Neural progenitor cell (in vitro differentiated cells): ENCODE data around the gene MKLN1. TPM values are rescaled to one million over a fixed set of nuclear protein-coding genes. Genes with fewer than 3 reads are reported as not detected.

ENCODE experiments used
- DNase-seq: peaks from one replicate; pipeline ENCODE4 v3.0.0-alpha.2; 2016; ENCODE audit warnings: low spot score
- H2AFZ ChIP-seq: fragments of 200-600 bp; sonication (generic); replicated peaks from 2 replicates; pipeline ENCODE4 v1.6.1; 2016; ENCODE audit warnings: antibody characterized with exemption
- H3F3A ChIP-seq: fragments of 200-600 bp; sonication (generic); 2 replicates; pipeline ENCODE4 v1.6.1; 2016; ENCODE audit warnings: antibody characterized with exemption, low read depth
- H3K27ac ChIP-seq: fragments of 200-600 bp; sonication (generic); 2 replicates; pipeline ENCODE4 v1.5.1; 2016; ENCODE audit warnings: mild to moderate bottlenecking
- H3K27me3 ChIP-seq: fragments of 200-600 bp; sonication (generic); 2 replicates; pipeline ENCODE4 v1.6.1; 2016; ENCODE audit warnings: mild to moderate bottlenecking, moderate library complexity
- H3K36me3 ChIP-seq: fragments of 200-600 bp; sonication (generic); 2 replicates; pipeline ENCODE4 v1.5.1; 2016
- H3K4me1 ChIP-seq: fragments of 200-600 bp; sonication (generic); 2 replicates; pipeline ENCODE4 v1.6.1; 2016; ENCODE audit warnings: mixed run types
- H3K4me2 ChIP-seq: fragments of 200-600 bp; sonication (generic); 2 replicates; pipeline ENCODE4 v1.6.1; 2016
- H3K4me3 ChIP-seq: fragments of 200-600 bp; sonication (generic); 2 replicates; pipeline ENCODE4 v1.5.1; 2016
- H3K79me2 ChIP-seq: fragments of 200-600 bp; sonication (generic); 2 replicates; pipeline ENCODE4 v1.6.1; 2016; ENCODE audit warnings: low read depth
- H3K9ac ChIP-seq: fragments of 200-600 bp; sonication (generic); 2 replicates; pipeline ENCODE4 v1.6.1; 2016
- H3K9me3 ChIP-seq: fragments of 200-600 bp; sonication (generic); 2 replicates; pipeline ENCODE4 v1.5.1; 2016; ENCODE audit warnings: low read depth
- H4K20me1 ChIP-seq: fragments of 200-600 bp; sonication (generic); 2 replicates; pipeline ENCODE4 v1.6.1; 2016; ENCODE audit warnings: low read depth
- H3K27ac Mint-ChIP-seq: 3 replicates; pipeline ENCODE4 v1.8.0; 2021; ENCODE audit warnings: mixed read lengths
- H3K27me3 Mint-ChIP-seq: 2 replicates; pipeline ENCODE4 v1.8.0; 2022; ENCODE audit warnings: low read depth, mild to moderate bottlenecking, inconsistent platforms, moderate library complexity, mixed read lengths; ENCODE audit not compliant: insufficient read depth
- H3K36me3 Mint-ChIP-seq: 3 replicates; pipeline ENCODE4 v1.8.0; 2021; ENCODE audit warnings: mixed read lengths
- H3K4me1 Mint-ChIP-seq: 3 replicates; pipeline ENCODE4 v1.8.0; 2021; ENCODE audit warnings: mixed read lengths
- H3K4me3 Mint-ChIP-seq: 3 replicates; pipeline ENCODE4 v1.8.0; 2021; ENCODE audit warnings: mild to moderate bottlenecking, moderate library complexity, mixed read lengths
- H3K9me3 Mint-ChIP-seq: 3 replicates; pipeline ENCODE4 v1.8.0; 2020; ENCODE audit warnings: mixed read lengths
- CTCF ChIP-seq: fragments of 200-600 bp; sonication (generic); IDR thresholded peaks from 2 replicates; pipeline ENCODE4 v1.5.1; 2017; ENCODE audit warnings: antibody characterized with exemption, mild to moderate bottlenecking
- EZH2 ChIP-seq: fragments of 200-600 bp; sonication (generic); IDR thresholded peaks from 2 replicates; pipeline ENCODE4 v1.6.1; 2017; ENCODE audit warnings: antibody characterized with exemption, mild to moderate bottlenecking, moderate library complexity
- EZH2phosphoT487 ChIP-seq: fragments of 200-600 bp; sonication (generic); IDR thresholded peaks from 2 replicates; pipeline ENCODE4 v1.6.1; 2017; ENCODE audit warnings: antibody characterized with exemption
- total RNA-seq: library from RNA; depleted of rRNA; stranded (reverse); fragments of >200 nt; gene quantifications from 2 replicates; pipeline ENCODE4 v1.2.3, GENCODE V29; 2015; ENCODE audit warnings: low replicate concordance

The MKLN1 gene
- total RNA-seq, 1 donor from 2014 or later, result 60.9 TPM

- H3K9me3 Mint-ChIP-seq, result peaks cover 56% of the 10 kb centered on the region
Measured at GRCh38 chr7:131364767-131365344, 37.2 kb downstream of the MKLN1 start.

GRCh38 chr7:131365838-131366237 is 38.2 kb downstream of the MKLN1 start:
- no peaks in the 10 kb centered on the region for H3K27me3 ChIP-seq
- peaks cover 55% of the 10 kb centered on the region for H4K20me1 ChIP-seq
- Mint-ChIP-seq H3K4me1 (no peaks in the 10 kb centered on the region), H3K27me3 (no peaks in the 10 kb centered on the region), H3K27ac (no peak overlapping the region), H3K36me3 (peaks cover 33% of the 10 kb centered on the region), H3K9me3 (peaks cover 48% of the 10 kb centered on the region), H3K4me3 (no peak overlapping the region)
- H3K4me1 ChIP-seq, result peaks cover 16% of the 10 kb centered on the region
- H2AFZ ChIP-seq, result no peak overlapping the region
- no peaks in the 10 kb centered on the region for H3K36me3 ChIP-seq
- H3K9me3 ChIP-seq, result no peaks in the 10 kb centered on the region
- DNase-seq, result no peak
- no peak overlapping the region for H3K4me3 ChIP-seq
- H3F3A ChIP-seq, result peaks cover 10% of the 10 kb centered on the region
- peaks cover 100% of the 10 kb centered on the region for H3K79me2 ChIP-seq
- H3K27ac ChIP-seq, result no peak overlapping the region
- TF ChIP-seq CTCF (no peak), EZH2phosphoT487 (no peak), EZH2 (no peak)
- no peak overlapping the region for H3K4me2 ChIP-seq
- no peak overlapping the region for H3K9ac ChIP-seq

More at GRCh38 chr7:131364767-131365344, 37.2 kb downstream of the MKLN1 start:
- H3F3A ChIP-seq, result peaks cover under 1% of the 10 kb centered on the region
- H2AFZ ChIP-seq, result no peak overlapping the region
- no peaks in the 10 kb centered on the region for H3K27me3 ChIP-seq
- no peak overlapping the region for H3K27ac Mint-ChIP-seq
- no peaks in the 10 kb centered on the region for H3K36me3 ChIP-seq
- H3K36me3 Mint-ChIP-seq, result peaks cover 37% of the 10 kb centered on the region
- H3K4me1 Mint-ChIP-seq, result no peaks in the 10 kb centered on the region
- H3K27ac ChIP-seq, result no peak overlapping the region
- no peak overlapping the region for H3K4me3 ChIP-seq
- no peak overlapping the region for H3K9ac ChIP-seq
- peaks cover 53% of the 10 kb centered on the region for H4K20me1 ChIP-seq
- DNase-seq, result no peak
- H3K79me2 ChIP-seq, result peaks cover 100% of the 10 kb centered on the region
- TF ChIP-seq CTCF (no peak), EZH2 (no peak), EZH2phosphoT487 (no peak)
- no peaks in the 10 kb centered on the region for H3K27me3 Mint-ChIP-seq
- H3K4me1 ChIP-seq, result peaks cover 10% of the 10 kb centered on the region
- no peak overlapping the region for H3K4me2 ChIP-seq
- no peaks in the 10 kb centered on the region for H3K9me3 ChIP-seq
- no peak overlapping the region for H3K4me3 Mint-ChIP-seq

GRCh38 chr7:131369354-131369753 is 41.7 kb downstream of the MKLN1 start:
- Histone ChIP-seq H3K79me2 (peaks cover 100% of the 10 kb centered on the region), H3F3A (peaks cover 12% of the 10 kb centered on the region), H3K36me3 (no peaks in the 10 kb centered on the region), H2AFZ (no peak overlapping the region), H3K27ac (no peak overlapping the region), H3K4me1 (peaks cover 7% of the 10 kb centered on the region), H4K20me1 (peaks cover 53% of the 10 kb centered on the region), H3K4me3 (no peak overlapping the region), H3K4me2 (no peak overlapping the region), H3K9me3 (no peaks in the 10 kb centered on the region), H3K9ac (no peak overlapping the region), H3K27me3 (no peaks in the 10 kb centered on the region)
- Mint-ChIP-seq H3K4me1 (no peaks in the 10 kb centered on the region), H3K36me3 (peaks cover 17% of the 10 kb centered on the region), H3K27me3 (no peaks in the 10 kb centered on the region), H3K27ac (no peak overlapping the region), H3K9me3 (peaks cover 28% of the 10 kb centered on the region), H3K4me3 (no peak overlapping the region)
- no peak for DNase-seq
- TF ChIP-seq CTCF (no peak), EZH2 (no peak), EZH2phosphoT487 (no peak)
